ENCODE data around the gene ATF7IP2.
"Not testable (repeated sequence)": the region's sequence is repeated elsewhere in the genome, so short reads cannot be mapped to it uniquely, and the experiment has no call there.

ATF7IP2 gene

GRCh38 chr16:10349851-10350250 is 36.0 kb upstream of the ATF7IP2 start:
- no peak for DNase-seq (ENCODE audit: extremely low spot score)
- TF ChIP-seq CTCF (IDR thresholded peaks at IDR 0.05; ENCODE audit: control extremely low read depth, extremely low read depth, low read depth, missing control alignments): no peak
- CTCF ChIA-PET: no interaction called here
- POLR2A ChIA-PET: no interaction called here

- POLR2A ChIA-PET: interaction anchor here (0.7 kb wide), 1 partner anchor 88 kb away, joined by 4 read pairs; no protein-coding TSS in a partner anchor
- TF ChIP-seq CTCF (IDR thresholded peaks at IDR 0.05; ENCODE audit: control extremely low read depth, extremely low read depth, low read depth, missing control alignments): no peak
- no peak for DNase-seq (ENCODE audit: extremely low spot score)
- CTCF ChIA-PET: interaction anchor here (1.3 kb wide), 1 partner anchor 10 kb away, joined by 5 read pairs; no protein-coding TSS in a partner anchor
Observed at GRCh38 chr16:10352262-10352661, 33.6 kb upstream of the ATF7IP2 start.

GRCh38 chr16:10355589-10355988 is 30.3 kb upstream of the ATF7IP2 start:
- CTCF ChIA-PET: interaction anchor here (1.5 kb wide), 1 partner anchor 10 kb away, joined by 3 read pairs; no protein-coding TSS in a partner anchor
- POLR2A ChIA-PET: no interaction called here
- TF ChIP-seq CTCF (IDR thresholded peaks at IDR 0.05; ENCODE audit: control extremely low read depth, extremely low read depth, low read depth, missing control alignments): no peak
- no peak for DNase-seq (ENCODE audit: extremely low spot score)

GRCh38 chr16:10356870-10357842 is 28.7 kb upstream of the ATF7IP2 start:
- DNase-seq (ENCODE audit: extremely low spot score): no peak
- CTCF ChIA-PET: no interaction called here
- POLR2A ChIA-PET: no interaction called here
- no peak for TF ChIP-seq CTCF (IDR thresholded peaks at IDR 0.05; ENCODE audit: control extremely low read depth, extremely low read depth, low read depth, missing control alignments)

- CTCF ChIA-PET; DNase-seq (ENCODE audit: extremely low spot score); POLR2A ChIA-PET: not testable (repeated sequence)
Observed at GRCh38 chr16:10361747-10362076, 24.1 kb upstream of the ATF7IP2 start.

GRCh38 chr16:10362077-10362863 is 23.6 kb upstream of the ATF7IP2 start:
- POLR2A ChIA-PET: interaction anchor here (0.6 kb wide), 1 partner anchor 1256 kb away, joined by 3 read pairs; no protein-coding TSS in a partner anchor
- DNase-seq (ENCODE audit: extremely low spot score): peak; percentile 35
- CTCF ChIA-PET: interaction anchor here (0.8 to 1.4 kb wide), 2 partner anchors 8 to 10 kb away, joined by 3 to 5 read pairs; no protein-coding TSS in a partner anchor
- TF ChIP-seq CTCF (IDR thresholded peaks at IDR 0.05; ENCODE audit: control extremely low read depth, extremely low read depth, low read depth, missing control alignments): no peak

- POLR2A ChIA-PET; DNase-seq (ENCODE audit: extremely low spot score): not testable (repeated sequence)
- CTCF ChIA-PET: interaction anchor here (0.8 to 1.4 kb wide), 2 partner anchors 9 to 10 kb away, joined by 3 to 5 read pairs; no protein-coding TSS in a partner anchor
Observed at GRCh38 chr16:10362864-10363197, 23.0 kb upstream of the ATF7IP2 start.

- CTCF ChIA-PET: interaction anchor here (1.1 kb wide), 1 partner anchor 110 kb away, joined by 4 read pairs; no protein-coding TSS in a partner anchor
- DNase-seq (ENCODE audit: extremely low spot score); POLR2A ChIA-PET: not testable (repeated sequence)
Observed at GRCh38 chr16:10366619-10367018, 19.2 kb upstream of the ATF7IP2 start.
